Stimulated activated CD4-positive, alpha-beta T cell treated with anti-CD3 and anti-CD28 coated beads, TNF-alpha, amount 100 ng/mL, for 1 hour (primary cell): ENCODE results near the gene OVCH1.
"Not testable (repeated sequence)": the region's sequence is repeated elsewhere in the genome, so short reads cannot be mapped to it uniquely, and the experiment has no call there.

ENCODE experiments used
- DNase-seq, 3 donors: peaks; one replicate each; pipeline ENCODE4 v3.0.0-alpha.2; 2020; ENCODE audit warnings: low read depth in 3 of 3, low spot score in 1 of 3

The OVCH1 gene

GRCh38 chr12:29505122-29505521 is 7.6 kb upstream of the OVCH1 start:
- no peak for DNase-seq

- no peak for DNase-seq
Observed at GRCh38 chr12:29503283-29503682, 5.8 kb upstream of the OVCH1 start.

- DNase-seq, result no peak
Observed at GRCh38 chr12:29499235-29499634, 1.7 kb upstream of the OVCH1 start.

GRCh38 chr12:29492891-29493290 is 4.6 kb downstream of the OVCH1 start:
- DNase-seq, result no peak

GRCh38 chr12:29486972-29487371 is 10.5 kb downstream of the OVCH1 start:
- DNase-seq, result no peak

GRCh38 chr12:29463198-29463597 is 34.3 kb downstream of the OVCH1 start:
- DNase-seq, result no peak

GRCh38 chr12:29460082-29460481 is 37.4 kb downstream of the OVCH1 start:
- DNase-seq, result no peak

- no peak for DNase-seq
Observed at GRCh38 chr12:29455087-29455486, 42.4 kb downstream of the OVCH1 start.

GRCh38 chr12:29451888-29452287 is 45.6 kb downstream of the OVCH1 start:
- DNase-seq, result no peak

- DNase-seq, result no peak
Observed at GRCh38 chr12:29448157-29448556, 49.3 kb downstream of the OVCH1 start.

- DNase-seq, result no peak
Observed at GRCh38 chr12:29447285-29447975, 50.1 kb downstream of the OVCH1 start.

- no peak for DNase-seq
Observed at GRCh38 chr12:29439506-29439905, 58.0 kb downstream of the OVCH1 start.

- no peak for DNase-seq
Observed at GRCh38 chr12:29438752-29439408, 58.6 kb downstream of the OVCH1 start.

GRCh38 chr12:29437575-29437974 is 59.9 kb downstream of the OVCH1 start:
- no peak for DNase-seq

- DNase-seq, result not testable (repeated sequence)
Observed at GRCh38 chr12:29436815-29437214, 60.7 kb downstream of the OVCH1 start.

GRCh38 chr12:29431513-29431912 is 66.0 kb downstream of the OVCH1 start:
- no peak for DNase-seq

- DNase-seq, result no peak
Observed at GRCh38 chr12:29430716-29431044, 66.8 kb downstream of the OVCH1 start.

- no peak for DNase-seq
Observed at GRCh38 chr12:29429999-29430715, 67.3 kb downstream of the OVCH1 start.

- DNase-seq, result no peak
Observed at GRCh38 chr12:29428633-29429032, 68.9 kb downstream of the OVCH1 start.

- DNase-seq, result no peak
Observed at GRCh38 chr12:29427964-29428363, 69.5 kb downstream of the OVCH1 start.

GRCh38 chr12:29426498-29426897 is 71.0 kb downstream of the OVCH1 start:
- DNase-seq, result no peak

- no peak for DNase-seq
Observed at GRCh38 chr12:29425722-29426121, 71.8 kb downstream of the OVCH1 start.
